ENCODE results near the gene OBI1.

Gene OBI1

GRCh38 chr13:78647109-78647678 is 11.8 kb downstream of the OBI1 start:
- peak; percentile 80 for DNase-seq (ENCODE audit: low read depth)

GRCh38 chr13:78638216-78638615 is 20.7 kb downstream of the OBI1 start:
- DNase-seq (ENCODE audit: low read depth), result peak; percentile 63

DNA sequence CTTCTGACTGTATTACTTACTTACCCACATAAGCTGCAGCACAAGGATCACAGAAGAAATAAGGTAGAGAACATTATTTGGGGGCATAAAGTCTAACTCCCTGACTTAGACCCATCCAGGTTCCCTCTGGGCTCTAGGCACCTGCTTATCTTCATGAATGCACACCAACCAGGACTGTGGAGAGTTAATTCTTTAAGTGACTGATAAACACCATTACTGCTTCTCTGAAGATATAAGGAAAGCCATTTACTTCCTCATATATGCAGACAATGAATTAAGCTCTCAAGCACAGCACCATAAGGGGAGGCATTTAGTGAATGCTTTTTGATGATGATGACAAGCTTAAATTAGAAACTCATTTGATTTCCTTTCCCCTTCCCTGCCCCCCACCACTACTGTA is 22.5 kb downstream of the OBI1 start:
- DNase-seq (ENCODE audit: low read depth), result no peak

- no peak for DNase-seq (ENCODE audit: low read depth)
Measured at GRCh38 chr13:78632996-78633395, 26.0 kb downstream of the OBI1 start.

- DNase-seq (ENCODE audit: low read depth), result no peak
Measured at GRCh38 chr13:78631077-78631476, 27.9 kb downstream of the OBI1 start.

DNA sequence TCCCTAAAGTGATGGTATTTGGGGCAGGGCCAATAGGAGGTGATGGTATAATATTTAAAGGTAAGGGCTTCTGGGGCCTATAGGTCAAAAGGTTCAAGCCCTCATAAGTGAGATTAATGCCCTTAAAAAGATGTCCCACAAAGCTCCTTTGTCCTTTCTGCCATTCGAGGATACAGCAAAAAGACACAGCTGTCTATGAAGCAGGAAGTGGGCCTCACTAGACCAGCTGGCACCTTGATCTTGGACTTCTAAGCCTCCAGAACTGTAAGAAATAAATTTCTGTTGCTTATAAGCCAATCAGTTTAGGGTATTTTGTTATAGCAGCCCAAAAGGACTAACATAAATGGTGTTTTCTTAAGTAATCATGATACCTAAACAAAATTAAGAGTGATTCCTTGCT is 28.4 kb downstream of the OBI1 start:
- DNase-seq (ENCODE audit: low read depth), result no peak

DNA sequence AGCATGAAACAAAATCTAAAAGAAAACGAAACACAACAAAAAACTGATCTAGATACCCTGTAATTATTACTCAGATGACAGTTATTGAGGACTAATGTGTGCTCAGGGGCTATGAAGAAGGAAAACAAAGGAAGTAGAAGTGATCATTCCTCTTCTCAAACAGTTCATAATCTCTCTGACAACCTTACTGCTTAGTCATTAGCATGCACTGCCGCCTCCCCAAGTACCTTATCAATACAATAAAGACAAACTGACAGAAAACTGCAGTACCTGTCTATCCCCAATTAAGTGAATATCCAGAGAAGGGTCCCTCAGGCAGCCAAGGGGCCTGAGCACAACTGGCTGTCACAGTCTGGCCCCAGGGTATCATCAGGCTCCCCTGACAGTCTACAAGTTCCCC is 33.6 kb downstream of the OBI1 start:
- no peak for DNase-seq (ENCODE audit: low read depth)

GRCh38 chr13:78623132-78623531 is 35.8 kb downstream of the OBI1 start:
- DNase-seq (ENCODE audit: low read depth), result no peak

- DNase-seq (ENCODE audit: low read depth), result no peak
Measured at GRCh38 chr13:78620936-78621470, 38.0 kb downstream of the OBI1 start.

- DNase-seq (ENCODE audit: low read depth), result no peak
Measured at GRCh38 chr13:78618411-78618810, 40.5 kb downstream of the OBI1 start.

- DNase-seq (ENCODE audit: low read depth), result no peak
Measured at GRCh38 chr13:78611040-78611439, 47.9 kb downstream of the OBI1 start.

GRCh38 chr13:78610381-78610883 is 48.5 kb downstream of the OBI1 start:
- DNase-seq (ENCODE audit: low read depth), result no peak

DNA sequence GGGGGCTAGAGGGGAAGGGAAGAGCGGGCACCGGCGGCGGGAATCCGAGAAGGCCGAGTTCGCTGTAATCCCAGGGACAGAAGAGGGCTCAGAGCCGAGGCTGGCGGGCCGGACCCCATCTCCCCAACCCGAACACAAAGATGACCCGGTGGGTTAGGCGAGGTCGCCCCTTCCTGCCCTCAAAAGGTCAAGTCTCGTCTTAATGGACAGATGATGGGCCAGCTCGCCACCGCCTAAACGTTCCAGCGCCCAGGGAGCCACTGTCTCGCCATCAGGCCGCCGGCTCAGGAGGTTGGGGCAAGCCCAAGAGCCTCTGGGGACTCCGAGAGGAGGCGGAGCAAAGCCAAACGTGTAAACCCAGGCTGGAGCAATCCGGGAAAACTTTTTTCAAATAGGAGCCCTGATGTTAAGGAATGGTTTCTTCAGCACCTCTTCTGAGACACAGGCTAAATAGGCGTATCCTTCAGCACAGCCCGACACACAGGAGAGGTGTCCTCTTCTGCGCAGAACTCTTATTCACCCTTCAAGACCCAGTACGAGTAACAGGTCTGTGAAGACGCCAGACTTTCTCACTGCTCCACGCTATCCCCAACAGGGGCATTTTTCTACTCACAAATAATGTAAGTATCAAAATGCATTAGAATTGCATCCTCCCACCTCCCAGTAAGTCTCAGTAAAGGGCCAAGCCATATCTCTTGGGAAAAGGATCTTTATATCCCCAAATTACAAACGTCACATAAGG is 49.3 kb downstream of the OBI1 start:
- DNase-seq (ENCODE audit: low read depth), result no peak

GRCh38 chr13:78608688-78609463 is 50.1 kb downstream of the OBI1 start:
- DNase-seq (ENCODE audit: low read depth), result no peak

GRCh38 chr13:78608252-78608687 is 50.7 kb downstream of the OBI1 start:
- no peak for DNase-seq (ENCODE audit: low read depth)

GRCh38 chr13:78607409-78608251 is 51.3 kb downstream of the OBI1 start:
- no peak for DNase-seq (ENCODE audit: low read depth)

DNA sequence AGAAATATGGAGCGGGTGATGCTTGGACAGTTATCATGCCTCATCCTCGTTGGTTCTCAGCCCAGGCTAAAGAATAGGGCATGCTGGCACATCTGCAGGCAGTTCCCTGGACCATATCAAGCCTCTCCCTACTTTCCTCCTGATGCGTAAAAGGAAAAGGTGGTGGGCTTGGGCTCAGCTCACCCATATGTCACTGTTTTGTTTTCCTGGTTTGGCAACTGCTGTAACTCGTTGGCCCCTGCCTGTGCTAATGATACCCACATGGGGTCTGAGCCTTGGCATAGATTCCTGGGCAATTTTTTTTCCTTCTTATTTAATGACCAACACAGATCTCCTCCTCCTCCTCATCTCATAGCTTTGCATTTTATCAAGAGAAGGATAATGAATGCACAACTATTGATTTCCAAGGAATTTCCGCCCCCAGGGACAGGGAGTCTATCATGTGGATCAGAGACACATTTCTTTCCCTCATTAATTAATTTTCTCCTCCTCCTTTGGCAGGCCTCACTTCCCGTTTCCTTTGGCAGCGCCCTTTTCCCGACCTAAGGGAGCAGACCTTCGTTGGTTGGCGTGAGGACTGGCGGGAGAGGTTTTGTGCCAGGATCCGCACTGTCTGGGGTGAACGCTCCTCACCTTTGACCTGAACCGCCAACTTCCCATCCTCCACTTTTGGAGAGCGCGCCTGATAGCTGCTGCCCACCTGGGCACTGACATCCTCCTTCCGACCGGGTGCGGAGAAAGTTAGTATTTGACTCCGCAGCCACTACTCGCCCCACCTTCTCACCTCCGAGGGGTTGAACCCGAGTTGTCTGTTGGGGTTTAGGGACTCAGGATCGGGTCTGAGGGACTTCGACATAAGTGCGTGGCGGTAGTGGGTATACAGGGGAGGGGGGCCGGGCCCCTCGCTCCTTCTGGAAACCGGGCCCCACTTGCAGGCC is 52.2 kb downstream of the OBI1 start:
- no peak for DNase-seq (ENCODE audit: low read depth)

GRCh38 chr13:78604782-78605611 is 54.0 kb downstream of the OBI1 start:
- no peak for DNase-seq (ENCODE audit: low read depth)

DNA sequence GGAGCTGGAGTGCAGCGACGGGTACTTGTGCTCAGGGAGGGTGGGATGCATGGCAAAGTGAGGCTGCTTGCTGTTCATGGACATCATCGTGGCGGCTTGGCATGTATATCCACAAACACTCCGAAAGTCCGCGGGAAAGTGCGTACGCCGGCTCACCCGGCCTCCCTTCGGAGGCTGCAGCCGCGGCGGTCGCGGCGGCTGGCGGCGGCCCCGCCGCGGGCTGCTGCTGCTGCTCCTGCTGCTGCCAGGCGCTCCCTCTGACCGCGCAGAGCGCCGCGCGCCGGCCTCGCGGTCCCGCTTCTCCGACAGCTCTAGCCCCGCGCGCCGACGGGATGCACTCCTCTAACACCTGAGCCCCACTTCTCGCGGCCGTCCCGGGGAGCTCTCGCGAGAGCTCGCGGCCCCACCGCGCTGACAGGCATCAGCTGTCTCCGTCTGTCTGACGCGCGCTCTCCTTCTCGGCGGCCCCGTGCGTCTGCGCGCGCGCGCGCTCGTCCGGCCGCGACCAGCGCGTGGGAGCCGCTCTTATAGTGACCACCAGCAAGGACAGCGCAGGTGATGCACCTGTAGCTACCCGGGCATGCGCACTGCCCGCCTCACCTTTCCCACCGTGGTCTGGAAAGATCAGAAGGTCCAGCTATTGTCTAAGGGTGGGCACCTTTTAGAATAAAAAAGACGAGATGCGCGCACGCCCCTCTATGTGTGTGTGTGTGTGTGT is 55.6 kb downstream of the OBI1 start, which contains the start of gene POU4F1:
Gene POU4F1, minus strand, starts transcription at position 313 of the 718 bp plus-strand sequence. Its CDS starts 226 bp downstream, at position 87.
- DNase-seq (ENCODE audit: low read depth), result peak; percentile 13

Data from amniotic epithelial cell (primary cell).